HG02571 (cell line): Measurements from ENCODE around the gene HDAC4.

Source experiments
- ATAC-seq: cut with Tn5 transposase; IDR thresholded peaks from one replicate; pipeline ENCODE4 v1.9.1; 2021; ENCODE audit warnings: mild to moderate bottlenecking, moderate library complexity; ENCODE audit not compliant: unreplicated experiment

HDAC4 gene

DNA sequence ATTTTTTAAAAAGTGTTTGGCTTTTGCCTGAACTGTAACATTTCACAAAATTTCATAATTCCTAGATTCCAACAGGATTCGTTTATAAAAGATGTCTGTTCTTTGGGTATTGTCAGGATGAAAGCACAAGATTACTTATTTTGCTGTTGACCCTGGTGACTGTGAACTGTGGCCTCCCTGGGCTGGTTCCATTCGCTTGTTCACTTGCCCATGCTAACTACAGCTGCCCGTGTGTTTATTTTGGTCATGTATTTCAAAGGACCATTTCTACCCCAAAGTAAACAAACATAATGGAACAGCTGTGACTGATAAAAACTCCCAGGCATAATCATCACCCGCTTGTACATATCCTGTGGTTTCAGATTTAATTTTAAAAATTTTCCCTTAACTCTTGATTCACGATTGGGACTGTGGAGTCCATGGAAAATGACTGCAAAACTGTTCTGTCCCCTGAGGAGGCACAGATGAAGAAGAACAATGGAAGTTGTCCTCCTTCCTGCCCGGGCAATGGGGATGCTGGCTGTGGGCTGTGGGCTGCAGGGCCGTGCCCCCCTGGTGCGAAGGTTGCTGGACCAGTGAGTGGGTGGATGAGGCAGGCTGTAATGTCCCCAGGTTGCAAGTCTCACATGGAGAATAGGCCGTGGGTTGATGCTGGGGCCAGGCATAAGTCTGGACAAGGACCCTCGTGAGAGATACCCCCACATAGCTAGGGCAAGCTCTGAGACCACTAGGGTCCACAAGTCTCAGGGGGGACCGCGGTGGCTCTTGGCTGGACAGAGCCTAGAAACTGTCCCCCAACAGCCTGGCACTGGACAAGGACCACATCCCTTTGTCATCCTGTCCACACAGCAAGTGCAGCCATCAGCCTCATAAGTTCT is 28.9 kb upstream of the HDAC4 start:
- no peak for ATAC-seq

DNA sequence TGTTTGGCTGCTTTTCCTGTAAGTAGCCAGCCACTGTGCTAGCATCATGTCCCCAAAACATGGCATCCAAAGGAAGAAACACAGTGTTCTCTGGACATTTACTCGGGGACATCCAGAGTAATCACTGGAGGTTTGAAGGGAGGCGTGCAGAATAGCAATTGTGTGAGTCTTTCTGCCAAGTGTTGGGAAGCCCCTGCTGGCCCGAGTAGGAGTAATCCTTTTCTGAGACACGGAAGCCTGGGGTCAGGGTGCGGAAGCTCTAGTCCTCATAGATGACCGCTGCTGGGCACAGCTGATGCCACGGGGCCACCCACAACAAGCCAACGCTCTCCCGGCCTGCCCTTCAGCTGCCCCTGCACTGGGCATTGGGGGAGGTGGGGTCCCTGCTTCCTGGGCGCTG is 24.8 kb upstream of the HDAC4 start:
- ATAC-seq: no peak

DNA sequence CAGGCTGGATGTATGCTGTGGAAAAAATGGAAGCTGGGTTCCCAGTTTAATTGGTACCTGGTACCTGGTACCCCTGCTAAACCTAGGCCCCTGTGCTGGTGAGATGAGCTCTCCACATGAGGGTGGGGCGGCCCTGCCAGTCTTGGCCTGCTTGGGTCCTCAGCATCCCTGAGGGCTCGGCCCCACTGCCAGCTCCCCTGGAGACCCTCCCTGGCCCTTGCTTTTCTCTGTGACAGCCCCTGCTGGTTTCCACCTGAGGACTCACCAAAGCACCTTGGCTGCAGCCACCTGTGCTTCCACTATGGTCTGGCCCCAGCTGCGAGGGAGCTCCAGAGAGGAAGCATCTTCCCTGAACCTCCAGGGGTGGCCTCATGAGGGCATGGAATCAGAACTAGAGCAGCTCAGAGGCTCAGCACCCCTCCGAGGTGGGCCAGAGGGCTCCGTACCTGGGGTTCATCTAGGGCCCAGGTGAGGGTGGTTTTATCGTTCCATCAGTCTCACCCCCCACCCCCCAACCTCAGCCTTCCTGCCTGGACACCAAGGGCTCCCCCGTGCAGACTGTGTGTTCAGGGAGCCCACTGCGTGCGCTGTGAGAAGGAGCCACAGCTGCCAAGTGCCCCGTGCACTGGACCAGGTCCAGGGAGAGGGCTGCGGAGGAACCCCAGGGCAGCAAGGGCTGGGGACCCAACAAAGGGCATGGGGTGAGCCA is 23.7 kb upstream of the HDAC4 start:
- ATAC-seq: no peak

DNA sequence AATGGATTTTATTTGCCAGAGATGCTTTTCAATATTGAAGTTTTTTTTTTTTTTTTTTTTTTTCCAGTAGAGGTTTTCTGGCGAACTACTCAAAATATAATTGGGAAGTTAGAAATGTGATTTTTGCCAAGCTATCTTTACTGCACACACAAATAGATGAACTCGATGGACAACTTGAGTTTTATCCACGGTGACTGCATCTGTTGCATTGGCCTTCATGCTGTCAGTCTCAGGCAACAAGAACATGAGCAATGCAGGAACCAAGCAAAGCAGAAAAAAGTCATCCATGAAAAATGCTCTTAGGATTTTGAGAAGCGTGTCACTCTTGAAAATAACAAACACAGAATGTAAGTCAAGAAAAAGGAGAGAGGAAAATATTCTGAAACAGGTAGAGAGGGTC is 22.7 kb upstream of the HDAC4 start:
- no peak for ATAC-seq

DNA sequence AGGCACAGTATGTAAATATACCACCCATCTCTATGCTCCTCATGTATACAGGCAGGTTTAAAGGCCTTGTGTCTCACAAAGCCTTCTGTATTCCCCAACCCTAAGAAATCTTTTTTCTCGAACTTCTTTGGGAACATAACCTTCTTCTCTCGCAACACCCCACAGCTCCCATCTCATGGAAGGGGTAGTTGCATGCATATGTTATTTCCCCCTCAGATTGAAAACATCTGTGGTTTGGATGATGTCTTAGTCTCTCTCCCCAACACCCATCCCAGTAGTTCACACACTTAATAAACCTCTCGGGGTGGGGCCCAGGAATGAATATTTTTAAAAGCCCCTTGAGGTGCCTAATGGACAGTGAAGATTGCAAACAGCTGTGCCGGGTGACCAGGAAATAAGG is 21.0 kb upstream of the HDAC4 start:
- no peak for ATAC-seq

DNA sequence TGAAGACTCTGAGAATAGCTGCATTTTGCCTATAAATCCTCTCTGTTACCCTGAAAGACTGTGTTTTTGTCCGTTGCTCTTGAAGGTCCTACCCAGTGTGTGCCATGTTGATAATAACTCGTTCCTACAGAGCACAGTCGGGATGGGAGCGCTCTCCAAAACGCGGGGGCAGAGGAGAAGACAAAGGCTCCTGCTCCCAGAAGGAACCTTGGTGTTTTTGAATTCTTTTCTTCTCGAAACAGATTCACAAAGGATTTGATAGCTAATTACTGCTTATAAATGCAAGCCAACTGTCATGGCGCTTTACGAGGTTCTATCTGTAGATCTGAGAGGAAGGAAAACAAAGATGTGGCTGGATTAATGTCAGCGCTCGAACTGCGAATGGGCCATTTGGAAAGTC is 19.3 kb upstream of the HDAC4 start:
- no peak for ATAC-seq

DNA sequence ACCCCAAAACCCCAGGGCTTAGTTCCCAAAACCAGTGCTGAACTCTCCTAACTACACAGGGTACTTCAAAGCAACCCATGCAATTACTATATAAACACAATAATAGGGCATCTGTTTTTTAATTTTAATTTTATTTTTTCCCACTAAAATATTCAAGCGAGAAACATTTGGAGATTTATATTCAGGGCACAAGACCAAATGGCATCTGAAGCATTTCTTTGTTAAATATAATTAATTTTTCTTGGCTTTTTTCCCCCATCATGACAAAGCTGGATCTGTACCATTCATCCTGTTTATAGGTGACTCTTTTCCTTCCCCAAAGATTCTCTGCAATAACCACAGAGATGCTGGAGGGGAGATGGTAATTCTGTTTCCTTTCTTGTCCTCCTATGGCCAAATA is 18.1 kb upstream of the HDAC4 start:
- no peak for ATAC-seq

DNA sequence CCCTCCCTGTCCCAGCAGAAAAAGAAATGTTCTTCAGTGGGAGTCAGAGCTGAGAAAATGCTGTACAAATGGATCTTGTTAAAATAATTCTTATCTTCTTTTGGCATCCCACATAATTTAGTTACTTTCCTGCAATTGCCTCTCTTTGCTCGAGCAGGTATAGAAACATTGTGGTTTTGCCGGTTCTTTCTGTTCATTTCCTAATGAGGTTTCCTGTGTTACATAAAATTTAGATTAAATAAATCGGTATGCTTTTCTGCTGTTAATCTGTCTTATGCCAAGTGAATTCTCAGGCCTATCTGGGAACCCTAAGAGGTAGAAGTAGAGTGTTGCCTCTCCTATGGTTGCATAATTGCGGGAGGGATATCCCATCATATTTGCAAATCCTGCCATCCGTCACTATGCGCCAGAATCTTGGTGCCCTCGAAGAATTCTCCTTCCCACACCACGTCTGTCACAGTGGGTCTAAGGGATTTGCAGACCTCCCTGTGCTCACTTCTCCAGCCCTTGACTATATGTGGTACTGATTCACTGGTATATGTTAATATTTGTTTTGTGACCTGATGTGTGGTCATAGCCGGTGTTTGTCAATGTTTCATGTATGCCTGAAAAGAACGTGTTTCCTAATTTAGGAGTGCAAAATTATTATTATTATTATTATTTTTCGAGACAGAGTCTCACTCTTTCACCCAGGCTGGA is 12.2 kb upstream of the HDAC4 start:
- no peak for ATAC-seq

DNA sequence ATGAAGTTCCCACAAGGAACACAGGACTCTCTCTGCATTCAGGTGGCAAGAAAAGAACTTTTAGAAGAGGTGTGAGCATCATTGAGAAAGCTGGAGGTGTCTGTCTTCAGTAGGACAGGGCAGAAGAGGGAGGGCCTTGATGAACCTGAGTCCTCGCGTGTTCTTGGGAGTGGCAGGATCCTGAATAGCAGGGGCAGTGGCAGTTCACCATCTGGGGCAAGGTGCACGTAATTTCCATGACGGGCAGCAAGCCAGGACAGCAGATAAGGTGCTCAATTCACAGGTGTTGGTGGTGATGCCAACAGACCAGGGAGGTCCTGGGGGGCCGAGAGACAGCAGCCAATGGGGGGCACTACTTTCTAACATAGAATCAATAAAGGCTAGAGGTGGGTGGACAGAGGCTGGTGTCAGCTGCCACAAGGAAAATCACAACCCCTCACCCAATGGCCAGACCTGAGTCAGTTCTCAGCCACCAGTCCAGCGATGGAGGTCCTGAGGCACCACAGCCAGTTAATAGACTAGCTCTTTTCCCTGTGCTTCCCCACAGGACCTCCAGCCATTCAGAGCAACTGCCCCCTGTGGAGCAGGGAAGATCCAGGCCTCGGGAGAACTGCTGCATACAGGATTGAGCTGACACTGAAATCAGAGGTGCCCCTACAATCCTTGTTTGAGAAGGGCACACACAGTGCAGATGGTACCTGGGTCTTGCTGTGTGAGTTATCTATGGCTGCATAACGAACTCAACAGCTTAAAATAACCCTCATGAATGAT is 10.9 kb upstream of the HDAC4 start:
- no peak for ATAC-seq

DNA sequence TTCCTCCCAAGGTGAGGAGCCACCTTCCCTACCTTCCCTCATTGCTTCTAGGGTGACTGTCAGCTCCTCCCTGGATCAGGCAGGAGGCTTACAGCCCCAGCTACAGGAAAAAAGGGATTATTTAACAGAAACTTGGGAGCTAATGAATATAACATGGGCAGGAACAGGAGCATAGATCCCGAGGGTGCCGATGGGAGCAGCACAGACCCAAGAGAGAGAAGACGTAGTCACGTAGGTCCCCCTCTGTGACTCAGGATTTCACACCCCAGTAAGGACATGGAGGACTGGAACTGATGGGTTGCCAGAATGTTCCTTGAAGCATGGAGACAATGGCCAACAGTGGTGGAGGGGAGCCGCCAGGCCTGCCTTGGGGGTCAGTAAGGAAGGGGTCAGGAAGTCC is 10.3 kb upstream of the HDAC4 start:
- ATAC-seq: no peak

DNA sequence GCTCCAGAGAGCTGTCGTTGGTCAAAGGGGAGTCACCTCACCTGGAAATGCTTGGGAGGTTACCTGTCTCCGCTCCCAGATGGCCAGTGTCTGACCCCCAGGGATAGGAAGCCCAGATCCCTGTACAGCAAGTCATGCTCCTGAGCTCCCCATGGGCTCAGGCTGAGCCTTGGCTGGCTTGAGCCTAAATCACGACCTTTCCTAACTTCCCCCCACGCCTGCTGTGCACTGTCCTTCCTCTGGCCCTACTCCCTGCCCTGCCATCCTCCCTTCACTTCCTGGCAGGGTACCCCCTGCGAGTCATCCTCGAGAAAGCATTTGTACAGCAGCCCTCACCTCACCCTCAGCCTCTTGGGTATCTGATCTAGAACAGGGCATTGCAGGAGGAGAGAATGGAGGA is 9.2 kb upstream of the HDAC4 start:
- no peak for ATAC-seq

DNA sequence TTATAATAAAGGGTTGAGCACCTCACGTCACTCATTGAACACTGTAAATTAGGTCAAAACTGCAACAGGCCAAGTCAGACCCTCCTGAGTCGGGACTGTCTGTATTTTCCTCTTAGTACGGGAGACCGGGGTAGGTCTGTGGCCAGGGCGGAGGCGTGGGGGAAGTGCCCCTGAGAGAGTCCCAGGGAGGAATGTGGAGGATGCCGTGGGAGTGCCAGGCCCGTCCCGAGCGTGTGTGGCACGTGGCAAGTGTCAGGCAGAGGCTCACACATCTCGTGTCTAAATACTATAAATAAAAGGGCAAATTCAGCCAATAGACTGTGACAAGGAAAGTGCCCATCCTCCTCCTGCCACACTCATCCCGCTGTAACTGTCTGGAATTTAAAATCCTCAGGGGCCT is 6.3 kb upstream of the HDAC4 start:
- no peak for ATAC-seq

DNA sequence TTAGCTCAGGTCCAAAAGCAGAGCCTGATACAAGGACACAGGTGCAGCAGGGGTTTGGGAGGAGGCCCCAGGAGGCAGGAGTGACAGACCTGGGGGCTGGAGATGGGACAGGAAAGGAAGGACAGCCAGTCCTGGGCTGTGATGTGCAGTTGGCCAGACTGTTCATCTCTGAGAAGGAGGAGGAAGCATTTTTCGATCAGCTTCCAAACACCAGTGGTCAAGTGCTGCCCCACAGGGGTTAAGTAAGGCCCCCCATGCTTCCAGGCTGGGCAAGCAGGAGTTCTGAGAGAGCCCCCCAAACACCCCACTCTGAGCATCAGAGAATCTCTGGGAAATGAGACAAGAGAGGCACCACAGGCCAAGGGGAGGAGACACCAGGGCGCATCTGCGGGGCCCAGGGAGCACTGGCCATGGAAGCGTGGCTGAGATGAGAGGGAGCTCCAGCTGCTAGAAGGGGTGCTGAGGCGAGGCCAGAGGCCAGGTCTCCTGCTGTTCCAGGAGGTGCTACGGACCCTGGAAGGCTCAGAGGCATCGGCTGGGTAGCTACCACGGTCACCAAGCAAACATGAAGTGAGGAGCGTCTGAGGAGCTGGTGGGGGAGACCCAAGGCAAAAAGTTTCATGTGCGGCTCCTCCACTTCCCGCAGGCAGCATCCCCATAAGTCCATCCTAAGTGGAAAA is 5.6 kb upstream of the HDAC4 start:
- ATAC-seq: no peak

DNA sequence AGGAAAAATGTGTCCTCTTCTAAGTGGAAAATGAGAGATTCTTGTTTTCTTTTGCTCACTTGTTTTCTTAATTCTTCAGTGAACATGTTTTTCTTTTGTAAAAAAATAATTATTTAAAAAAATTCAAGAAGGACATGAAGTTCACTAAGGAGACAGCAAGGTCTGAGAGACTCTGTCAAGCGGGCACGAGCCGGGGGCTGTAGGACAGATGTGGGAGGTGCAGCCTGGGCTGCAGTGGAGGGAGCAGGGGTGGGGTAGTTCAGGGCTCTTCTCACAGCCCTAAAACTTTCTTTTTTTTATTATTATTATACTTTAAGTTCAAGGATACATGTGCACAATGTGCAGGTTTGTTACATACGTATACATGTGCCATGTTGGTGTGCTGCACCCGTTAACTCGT is 4.3 kb upstream of the HDAC4 start:
- ATAC-seq: no peak

DNA sequence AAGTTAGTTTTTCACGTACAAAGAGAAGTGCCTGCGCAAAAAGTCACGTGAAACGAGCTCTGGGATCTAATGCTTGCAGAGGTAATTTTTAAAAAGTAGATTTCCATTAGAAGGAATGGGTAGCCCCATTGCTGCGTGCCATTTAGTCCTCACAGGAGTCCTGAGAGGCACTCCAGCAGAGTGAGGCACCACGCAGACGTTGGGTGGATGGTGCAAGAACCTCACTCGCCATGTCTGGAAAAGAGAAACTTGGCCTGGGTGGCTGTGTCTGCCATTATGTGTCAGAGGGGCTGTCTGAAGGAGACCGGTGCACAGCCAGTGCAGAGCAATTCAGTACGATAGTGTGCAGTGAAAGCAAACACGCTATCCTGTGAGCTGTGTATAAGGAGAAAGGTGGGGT is 1.8 kb upstream of the HDAC4 start:
- ATAC-seq: no peak

DNA sequence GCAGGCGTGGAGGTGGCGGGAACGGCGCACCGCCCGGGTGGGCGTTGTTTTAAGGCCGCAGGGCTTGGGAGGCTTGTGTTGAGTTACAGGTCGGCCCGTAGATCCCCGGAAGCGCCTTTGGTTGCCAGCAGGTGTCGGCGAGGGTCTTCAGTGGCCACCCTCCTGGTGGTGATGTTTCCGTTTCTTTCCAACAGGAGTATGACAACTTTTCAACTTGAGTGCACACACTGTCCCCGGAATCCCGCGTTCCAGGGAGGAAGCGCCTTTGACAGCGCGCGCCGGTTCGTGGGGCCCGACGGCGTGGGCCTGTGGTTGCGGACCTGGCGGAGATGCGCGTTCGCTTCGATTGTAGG is 1.0 kb upstream of the HDAC4 start:
- ATAC-seq: peak; percentile 6

DNA sequence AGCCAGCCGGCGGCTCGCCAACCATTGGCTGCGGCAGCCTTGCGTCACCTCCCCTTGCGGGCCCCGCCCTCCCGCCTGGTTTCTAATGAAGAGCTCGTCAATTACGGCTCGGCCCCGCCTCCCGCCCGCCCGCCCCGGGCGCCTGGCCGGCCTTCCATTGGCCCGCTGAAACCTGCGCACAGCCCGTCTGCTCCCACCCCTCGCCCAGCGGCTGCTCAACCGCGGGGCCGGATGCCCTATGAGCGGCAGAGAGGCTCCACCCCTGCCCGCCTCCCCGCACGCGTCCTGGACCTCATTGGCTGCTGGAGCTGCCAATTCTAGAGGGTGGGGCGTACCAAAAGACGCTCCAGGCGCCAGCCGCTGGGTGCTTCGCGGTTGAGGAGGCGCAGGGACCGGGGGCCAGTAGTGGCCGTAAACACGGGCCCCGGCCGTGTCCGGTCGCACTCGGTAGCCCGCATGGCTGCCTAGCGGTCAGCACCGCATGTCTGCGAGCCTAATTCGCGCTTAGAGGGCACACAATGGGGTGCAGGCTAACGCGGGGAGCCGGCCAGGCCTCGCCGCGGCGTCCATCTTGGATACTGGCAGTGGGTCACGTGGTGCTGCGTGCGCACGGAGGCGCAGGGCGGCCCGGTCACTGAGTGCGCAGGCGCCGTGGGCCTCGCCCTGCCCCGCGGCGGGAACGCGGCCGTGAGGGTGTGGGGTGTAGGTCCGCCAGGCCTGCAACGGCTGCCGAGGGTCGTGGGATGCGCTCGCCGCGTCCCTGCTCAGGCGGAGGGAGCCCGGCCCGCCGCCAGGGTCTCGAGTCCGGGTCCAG is 454 bp upstream of the HDAC4 start:
- peak; percentile 89 for ATAC-seq

DNA sequence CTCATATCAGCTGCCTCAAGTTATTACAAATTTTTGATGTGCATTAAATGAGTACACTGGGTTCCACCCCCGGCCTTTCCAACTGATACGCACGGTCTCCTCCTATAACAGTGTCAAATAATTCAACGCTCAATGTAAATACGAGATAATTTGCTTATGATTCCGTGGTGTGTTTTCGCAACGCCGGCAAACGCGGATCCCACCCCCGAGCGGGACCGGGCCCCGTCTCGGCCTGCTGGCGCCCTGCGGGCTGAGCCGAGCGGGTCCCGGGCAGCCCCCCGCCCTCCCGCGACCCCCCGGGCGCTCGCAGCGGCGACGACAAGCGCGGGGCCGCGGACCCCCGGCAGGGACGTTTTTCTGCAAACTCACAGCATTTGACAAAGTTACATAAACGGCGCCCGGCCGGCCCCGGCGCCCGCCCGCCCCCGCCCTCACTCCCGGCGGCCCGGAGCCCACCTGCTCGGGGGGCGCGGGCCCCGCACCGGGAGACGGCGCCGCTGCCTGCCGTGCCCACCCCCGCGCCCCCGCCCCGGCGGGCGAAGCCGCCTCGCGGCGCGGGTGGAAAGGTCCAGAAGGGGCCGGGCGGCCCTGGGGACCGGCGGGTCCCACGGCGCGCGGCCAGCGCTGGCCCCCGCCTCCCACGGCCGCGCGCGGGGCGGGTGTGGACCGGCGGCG is 762 bp downstream of the HDAC4 start:
- ATAC-seq: no peak

DNA sequence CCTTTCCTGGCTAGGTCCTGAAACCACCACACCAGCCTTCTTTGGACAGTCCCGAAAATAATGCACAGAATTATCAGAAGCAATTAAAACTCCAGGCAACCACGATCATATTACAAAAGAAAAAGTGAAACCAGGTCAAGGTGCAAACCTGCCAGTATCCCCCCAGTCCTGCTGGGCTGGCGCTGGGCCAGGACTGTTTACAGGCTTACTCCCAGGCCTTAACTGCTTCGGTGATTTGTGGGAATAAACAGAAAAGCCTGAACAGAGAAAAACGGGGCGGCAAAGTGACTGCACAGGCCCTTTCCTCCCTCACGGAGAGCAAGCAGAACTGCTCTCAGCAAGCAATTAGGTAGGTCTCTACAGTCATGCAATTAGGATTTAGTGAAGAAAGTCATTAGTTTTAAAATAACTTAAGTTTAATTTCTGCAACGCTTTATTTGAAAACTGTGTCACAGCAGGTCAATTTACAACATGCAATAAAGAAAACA is 1.3 kb downstream of the HDAC4 start:
- no peak for ATAC-seq
